Nephron progenitor cell (in vitro differentiated cells): Measurements from ENCODE around the gene ENOX1.
A peak's percentile ranks its signal among the peaks of the same experiment; 100 is the strongest.

Source experiments
- DNase-seq: peaks from one replicate; pipeline ENCODE4 v3.0.0; 2021
- H3K27ac Mint-ChIP-seq: 2 replicates; pipeline ENCODE4 v1.8.0; 2021; ENCODE audit warnings: mild to moderate bottlenecking, moderate library complexity, mixed read lengths
- H3K27me3 Mint-ChIP-seq: 2 replicates; pipeline ENCODE4 v1.8.0; 2021; ENCODE audit warnings: mild to moderate bottlenecking, low read depth, mixed read lengths; ENCODE audit not compliant: poor library complexity
- H3K36me3 Mint-ChIP-seq: 2 replicates; pipeline ENCODE4 v1.8.0; 2021; ENCODE audit warnings: low read depth, mixed read lengths
- H3K4me1 Mint-ChIP-seq: 2 replicates; pipeline ENCODE4 v1.8.0; 2021; ENCODE audit warnings: mixed read lengths
- H3K4me3 Mint-ChIP-seq: 2 replicates; pipeline ENCODE4 v1.8.0; 2021; ENCODE audit warnings: mild to moderate bottlenecking, moderate library complexity, mixed read lengths
- H3K9me3 Mint-ChIP-seq: 2 replicates; pipeline ENCODE4 v1.8.0; 2021; ENCODE audit warnings: mild to moderate bottlenecking, moderate library complexity, mixed read lengths
- TF ChIP-seq, protein P1 (sequence below): fragments of 200-600 bp; sonication (generic); IDR thresholded peaks from 2 replicates; pipeline ENCODE4 v1.5.0; 2021; ENCODE audit warnings: antibody characterized with exemption

The ENOX1 gene

DNA sequence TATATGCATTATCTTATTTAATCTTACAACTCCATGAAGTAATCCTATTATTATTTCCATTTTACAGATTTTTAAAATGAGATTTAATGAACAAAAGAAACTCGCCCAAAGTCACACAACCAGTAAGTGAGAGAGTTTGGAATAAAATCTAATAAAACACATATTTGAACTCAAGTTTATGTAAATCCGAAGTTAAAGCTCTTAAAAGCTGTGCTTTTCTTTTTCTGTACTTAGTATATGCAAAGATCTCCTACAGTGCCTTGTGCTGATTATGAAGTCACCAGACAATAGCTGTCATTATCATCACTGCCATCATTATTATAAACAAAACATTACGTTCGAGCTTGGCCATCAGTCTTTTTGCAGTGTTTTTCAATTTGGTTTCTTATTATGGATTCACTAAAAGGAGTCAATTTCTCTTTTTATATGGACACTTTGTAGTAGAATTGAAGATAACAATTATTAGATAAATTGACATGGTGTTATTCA is 29.7 kb upstream of the ENOX1 start:
- Mint-ChIP-seq H3K27me3 (peaks cover 4% of the 10 kb centered on the region), H3K36me3 (peaks cover 6% of the 10 kb centered on the region), H3K9me3 (peaks cover 8% of the 10 kb centered on the region), H3K27ac (no peak overlapping the region), H3K4me3 (no peak overlapping the region), H3K4me1 (no peaks in the 10 kb centered on the region)
- TF ChIP-seq, protein P1, sequence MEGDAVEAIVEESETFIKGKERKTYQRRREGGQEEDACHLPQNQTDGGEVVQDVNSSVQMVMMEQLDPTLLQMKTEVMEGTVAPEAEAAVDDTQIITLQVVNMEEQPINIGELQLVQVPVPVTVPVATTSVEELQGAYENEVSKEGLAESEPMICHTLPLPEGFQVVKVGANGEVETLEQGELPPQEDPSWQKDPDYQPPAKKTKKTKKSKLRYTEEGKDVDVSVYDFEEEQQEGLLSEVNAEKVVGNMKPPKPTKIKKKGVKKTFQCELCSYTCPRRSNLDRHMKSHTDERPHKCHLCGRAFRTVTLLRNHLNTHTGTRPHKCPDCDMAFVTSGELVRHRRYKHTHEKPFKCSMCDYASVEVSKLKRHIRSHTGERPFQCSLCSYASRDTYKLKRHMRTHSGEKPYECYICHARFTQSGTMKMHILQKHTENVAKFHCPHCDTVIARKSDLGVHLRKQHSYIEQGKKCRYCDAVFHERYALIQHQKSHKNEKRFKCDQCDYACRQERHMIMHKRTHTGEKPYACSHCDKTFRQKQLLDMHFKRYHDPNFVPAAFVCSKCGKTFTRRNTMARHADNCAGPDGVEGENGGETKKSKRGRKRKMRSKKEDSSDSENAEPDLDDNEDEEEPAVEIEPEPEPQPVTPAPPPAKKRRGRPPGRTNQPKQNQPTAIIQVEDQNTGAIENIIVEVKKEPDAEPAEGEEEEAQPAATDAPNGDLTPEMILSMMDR: no peak
- DNase-seq: no peak

- peaks cover 4% of the 10 kb centered on the region for H3K27me3 Mint-ChIP-seq
- peaks cover 8% of the 10 kb centered on the region for H3K9me3 Mint-ChIP-seq
- TF ChIP-seq, protein P1: no peak
- DNase-seq: no peak
- H3K36me3 Mint-ChIP-seq: peaks cover 6% of the 10 kb centered on the region
- H3K4me3 Mint-ChIP-seq: no peak overlapping the region
- no peaks in the 10 kb centered on the region for H3K4me1 Mint-ChIP-seq
- no peak overlapping the region for H3K27ac Mint-ChIP-seq
Measured at GRCh38 chr13:43815204-43815603, 28.4 kb upstream of the ENOX1 start.

- H3K27ac Mint-ChIP-seq: no peak overlapping the region
Measured at GRCh38 chr13:43808676-43809075, 21.9 kb upstream of the ENOX1 start.

DNA sequence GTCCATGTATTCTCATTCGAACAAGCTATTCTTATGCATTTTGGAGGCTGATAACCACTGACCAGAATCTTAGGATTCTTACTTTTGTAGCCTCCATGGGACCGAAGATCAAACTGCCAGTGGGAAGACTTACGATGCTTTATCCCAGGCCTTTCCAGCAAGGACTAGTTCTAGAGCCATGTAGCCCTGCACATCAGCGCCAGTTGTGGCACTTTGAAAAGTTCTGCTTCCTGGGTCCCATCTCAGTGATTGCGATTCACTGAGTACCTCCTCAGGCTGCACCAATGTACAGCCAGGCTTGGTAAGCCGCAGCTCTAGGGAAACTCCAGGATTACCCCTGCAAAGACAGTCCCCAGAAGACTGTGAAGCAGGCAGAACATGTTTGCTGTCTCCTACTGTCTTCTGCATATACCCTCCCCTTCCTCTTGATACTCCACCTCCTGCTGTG is 18.9 kb upstream of the ENOX1 start:
- peaks cover 9% of the 10 kb centered on the region for H3K4me1 Mint-ChIP-seq
- no peaks in the 10 kb centered on the region for H3K9me3 Mint-ChIP-seq
- DNase-seq: no peak
- TF ChIP-seq, protein P1: no peak
- peaks cover 2% of the 10 kb centered on the region for H3K27me3 Mint-ChIP-seq
- H3K36me3 Mint-ChIP-seq: no peaks in the 10 kb centered on the region
- H3K27ac Mint-ChIP-seq: no peak overlapping the region
- H3K4me3 Mint-ChIP-seq: no peak overlapping the region

More at GRCh38 chr13:43808676-43809075, 21.9 kb upstream of the ENOX1 start:
- Mint-ChIP-seq H3K27me3 (peaks cover 6% of the 10 kb centered on the region), H3K9me3 (no peaks in the 10 kb centered on the region), H3K4me3 (no peak overlapping the region), H3K4me1 (peaks cover 9% of the 10 kb centered on the region), H3K36me3 (no peaks in the 10 kb centered on the region)
- TF ChIP-seq, protein P1: no peak
- DNase-seq: no peak

DNA sequence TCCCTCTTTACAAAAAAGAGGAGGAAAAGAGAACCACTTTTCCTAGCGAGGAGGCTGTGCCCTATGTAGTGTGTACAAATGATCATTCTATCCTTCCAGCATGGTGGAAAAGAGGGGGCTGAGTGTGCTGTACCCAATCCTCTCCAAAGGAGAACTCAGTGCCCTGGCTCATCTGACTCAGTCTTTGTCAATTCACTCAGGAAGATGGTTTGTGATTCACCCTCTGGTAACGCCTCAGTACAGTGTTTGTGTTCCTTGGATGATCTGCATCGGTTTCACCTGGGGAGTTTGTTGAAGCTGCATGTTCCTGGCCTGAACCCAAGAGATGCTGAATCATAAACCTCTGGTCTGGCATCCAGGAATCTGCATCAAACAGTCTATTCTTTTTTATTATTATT is 18.3 kb upstream of the ENOX1 start:
- H3K36me3 Mint-ChIP-seq: no peaks in the 10 kb centered on the region
- DNase-seq: no peak
- H3K4me3 Mint-ChIP-seq: no peak overlapping the region
- TF ChIP-seq, protein P1: no peak
- no peaks in the 10 kb centered on the region for H3K9me3 Mint-ChIP-seq
- peaks cover 2% of the 10 kb centered on the region for H3K27me3 Mint-ChIP-seq
- peaks cover 9% of the 10 kb centered on the region for H3K4me1 Mint-ChIP-seq
- no peak overlapping the region for H3K27ac Mint-ChIP-seq

GRCh38 chr13:43804461-43805070 is 17.8 kb upstream of the ENOX1 start:
- DNase-seq: no peak
- H3K27me3 Mint-ChIP-seq: peaks cover 4% of the 10 kb centered on the region
- H3K4me1 Mint-ChIP-seq: peaks cover 9% of the 10 kb centered on the region
- no peaks in the 10 kb centered on the region for H3K9me3 Mint-ChIP-seq
- TF ChIP-seq, protein P1: peak; percentile 58
- no peaks in the 10 kb centered on the region for H3K36me3 Mint-ChIP-seq
- H3K4me3 Mint-ChIP-seq: no peak overlapping the region
- no peak overlapping the region for H3K27ac Mint-ChIP-seq
